ENCODE results near the gene ZNF692. TPM values are rescaled to one million over a fixed set of nuclear protein-coding genes. Genes with fewer than 3 reads are reported as not detected.

Gene ZNF692
- total and polyA plus RNA-seq, 9 donors: 13.2 to 47.7 (median 35.4) TPM

- peaks cover 4% of the 10 kb centered on the region for H3K4me1 ChIP-seq (ENCODE audit: insufficient read depth)
- no peak overlapping the region for H3K27ac ChIP-seq
- no peak overlapping the region for H3K4me3 ChIP-seq
- no peaks in the 10 kb centered on the region for H3K36me3 ChIP-seq
- H3K27me3 ChIP-seq: no peaks in the 10 kb centered on the region
- no peak for DNase-seq
- intact Hi-C loops (cut with DNase I): no loop called here
- WGBS, 3 donors: 62 to 72% (median 70%) methylated on average over 7 of the region's 7 CpGs
- H3K9me3 ChIP-seq: no peaks in the 10 kb centered on the region
- no peak for TF ChIP-seq EP300 (IDR thresholded peaks at IDR 0.05)
- no peak for TF ChIP-seq POLR2A (IDR thresholded peaks at IDR 0.05)
- no peak for TF ChIP-seq CTCF (IDR thresholded peaks at IDR 0.05)
Measured at GRCh38 chr1:248852481-248853405, 6.1 kb downstream of the ZNF692 start.

GRCh38 chr1:248851390-248851789 lies 7.5 kb downstream of the ZNF692 start:
- intact Hi-C loops (cut with DNase I): no loop called here
- no peaks in the 10 kb centered on the region for H3K27me3 ChIP-seq
- no peaks in the 10 kb centered on the region for H3K9me3 ChIP-seq
- 92 to 95% (median 94%) methylated on average over 2 of the region's 2 CpGs for WGBS, 3 donors
- H3K27ac ChIP-seq: no peak overlapping the region
- DNase-seq: no peak
- TF ChIP-seq POLR2A (IDR thresholded peaks at IDR 0.05) (no peak), EP300 (IDR thresholded peaks at IDR 0.05) (no peak), CTCF (IDR thresholded peaks at IDR 0.05) (no peak)
- no peaks in the 10 kb centered on the region for H3K4me1 ChIP-seq (ENCODE audit: insufficient read depth)
- no peaks in the 10 kb centered on the region for H3K36me3 ChIP-seq
- no peak overlapping the region for H3K4me3 ChIP-seq

- DNase-seq: no peak
- 73 to 85% (median 78%) methylated on average over 10 of the region's 10 CpGs for WGBS, 3 donors
- Histone ChIP-seq H3K27ac (no peak overlapping the region), H3K36me3 (no peaks in the 10 kb centered on the region), H3K4me3 (no peak overlapping the region), H3K9me3 (no peaks in the 10 kb centered on the region), H3K27me3 (no peaks in the 10 kb centered on the region), H3K4me1 (ENCODE audit: insufficient read depth) (no peaks in the 10 kb centered on the region)
- intact Hi-C loops (cut with DNase I): no loop called here
- TF ChIP-seq POLR2A (IDR thresholded peaks at IDR 0.05) (no peak), EP300 (IDR thresholded peaks at IDR 0.05) (no peak)
Measured at GRCh38 chr1:248850536-248851251, 8.2 kb downstream of the ZNF692 start.

DNA sequence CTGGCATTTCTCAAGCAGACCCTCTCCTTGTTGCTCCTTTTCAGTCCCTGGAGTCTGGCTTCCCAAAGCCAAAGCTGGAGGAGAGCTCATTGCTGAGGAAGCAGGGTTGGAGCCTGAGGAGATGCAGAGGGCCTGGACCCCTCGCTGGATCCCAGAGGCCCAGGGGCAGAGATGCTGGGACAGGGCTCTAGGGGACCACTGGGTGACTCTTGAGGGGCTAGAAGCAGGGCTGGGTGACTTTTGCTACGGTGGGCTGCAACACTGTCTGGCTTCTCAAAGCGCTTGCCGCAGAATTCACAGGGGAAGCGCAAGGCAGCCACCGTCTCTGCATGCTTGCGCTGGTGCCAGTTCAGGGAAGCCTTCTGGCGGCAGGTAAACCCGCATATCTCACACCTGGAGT lies 8.8 kb downstream of the ZNF692 start:
- H3K4me1 ChIP-seq (ENCODE audit: insufficient read depth): no peaks in the 10 kb centered on the region
- intact Hi-C loops (cut with DNase I): no loop called here
- H3K27ac ChIP-seq: no peak overlapping the region
- no peak for TF ChIP-seq EP300 (IDR thresholded peaks at IDR 0.05)
- TF ChIP-seq POLR2A (IDR thresholded peaks at IDR 0.05): no peak
- TF ChIP-seq CTCF (IDR thresholded peaks at IDR 0.05): no peak
- no peak overlapping the region for H3K4me3 ChIP-seq
- H3K27me3 ChIP-seq: no peaks in the 10 kb centered on the region
- no peaks in the 10 kb centered on the region for H3K9me3 ChIP-seq
- 86 to 88% (median 87%) methylated on average over 9 of the region's 9 CpGs for WGBS, 3 donors
- no peaks in the 10 kb centered on the region for H3K36me3 ChIP-seq
- DNase-seq: no peak

Data from ovary (tissue), 9 donors.